HepG2 (cell line): ENCODE data around the gene LRRC74B. TPM values are rescaled to one million over a fixed set of nuclear protein-coding genes. Genes with fewer than 3 reads are reported as not detected.

Source experiments
- HIC2 ChIP-seq: sonication (generic); formaldehyde crosslinking; IDR thresholded peaks from 2 replicates; pipeline ENCODE4 v1.9.0; 2022; ENCODE audit warnings: low read depth, missing genetic modification reagents
- HNRNPLL ChIP-seq: fragments of 200-400 bp; formaldehyde crosslinking; IDR thresholded peaks from 2 replicates; pipeline ENCODE4 v1.6.1; 2017; ENCODE audit warnings: mild to moderate bottlenecking, low read depth, low read length; ENCODE audit not compliant: poor library complexity, severe bottlenecking
- NFIB ChIP-seq: sonication (generic); formaldehyde crosslinking; IDR thresholded peaks from 2 replicates; pipeline ENCODE4 v1.9.0; 2021; ENCODE audit warnings: missing genetic modification reagents, mild to moderate bottlenecking, borderline replicate concordance
- NRL ChIP-seq: sonication (generic); formaldehyde crosslinking; IDR thresholded peaks from 2 replicates; pipeline ENCODE4 v1.5.0; 2020; ENCODE audit warnings: missing genetic modification reagents, mild to moderate bottlenecking, moderate library complexity, borderline replicate concordance
- PBX2 ChIP-seq: IDR thresholded peaks from 2 replicates; pipeline ENCODE4 v1.6.1; 2016; ENCODE audit warnings: control low read depth
- ZBTB4 ChIP-seq: sonication (generic); formaldehyde crosslinking; IDR thresholded peaks from 2 replicates; pipeline ENCODE4 v1.4.0; 2020; ENCODE audit warnings: missing genetic modification reagents, mild to moderate bottlenecking, borderline replicate concordance
- ZNF224 ChIP-seq: sonication (generic); formaldehyde crosslinking; IDR thresholded peaks from 2 replicates; pipeline ENCODE4 v1.5.0; 2020; ENCODE audit warnings: mild to moderate bottlenecking, missing genetic modification reagents
- ZNF326 ChIP-seq: sonication (generic); formaldehyde crosslinking; IDR thresholded peaks from 2 replicates; pipeline ENCODE4 v1.4.0; 2020; ENCODE audit warnings: missing genetic modification reagents, borderline replicate concordance
- ZNF547 ChIP-seq: sonication (generic); formaldehyde crosslinking; IDR thresholded peaks from 2 replicates; pipeline ENCODE4 v1.5.1; 2020; ENCODE audit warnings: mild to moderate bottlenecking, missing genetic modification reagents
- polyA plus RNA-seq, 8 experiments: library from polyadenylated mRNA; depleted of rRNA in 3 of 8; stranded (reverse) in 7 of 8; unstranded in 1 of 8; fragments of >200 nt; fragmentation: Illumina TruSeq in 4 of 8; extraction: Trizol in 4 of 8; gene quantifications; 2 replicates each; pipeline versions ENCODE4 v1.2.1 to v1.2.3, GENCODE V29; 2011 to 2016; ENCODE audit warnings: low read depth in 4 of 8, missing spikeins in 1 of 8, mixed read lengths in 1 of 8; ENCODE audit not compliant: insufficient read depth in 1 of 8
- total RNA-seq, 5 experiments: library from RNA; depleted of rRNA; stranded (reverse); fragments of >200 nt; fragmentation: Illumina TruSeq; extraction: Trizol; gene quantifications; 2 replicates each; pipeline ENCODE4 v1.2.3, GENCODE V29; 2016; ENCODE audit warnings: low read depth in 1 of 5

The LRRC74B gene
- total and polyA plus RNA-seq, 2 of the 13 experiments (the other 11 are each of a cell fraction or from before 2014, with no cell fraction given) = not detected

GRCh38 chr22:21014202-21014725, 31.5 kb upstream of the LRRC74B start (continued):
- TF ChIP-seq ZNF547 (CRISPR knock-in tag) (no peak), HNRNPLL (peak; percentile 19), HIC2 (no peak; the same call in 1 of the 2 replicates), NFIB (CRISPR knock-in tag) (no peak), ZNF224 (CRISPR knock-in tag) (no peak), NRL (peak; percentile 29; the same call in 1 of the 2 replicates), ZNF326 (no peak), ZBTB4 (CRISPR knock-in tag) (no peak), PBX2 (no peak)
